ENCODE measurements around the gene DEXI. TPM values are rescaled to one million over a fixed set of nuclear protein-coding genes. Genes with fewer than 3 reads are reported as not detected.
A peak's percentile ranks its signal among the peaks of the same experiment; 100 is the strongest.

DEXI gene
- total and polyA plus RNA-seq, 2 of the 13 experiments (the other 11 are each of a cell fraction or from before 2014, with no cell fraction given), result 51.5 to 70.4 TPM

- peak; percentile 82 to 83 for TF ChIP-seq HMGXB4 (CRISPR knock-in tag; IDR thresholded peaks at IDR 0.05; ENCODE audit: borderline replicate concordance in 1 of 2, low read depth in 1 of 2)
- TF ChIP-seq JARID2 (CRISPR knock-in tag; IDR thresholded peaks at IDR 0.05; ENCODE audit: insufficient replicate concordance), result no peak
- no peak for TF ChIP-seq SOX6 (IDR thresholded peaks at IDR 0.05)
- TF ChIP-seq SOX6 (CRISPR knock-in tag; IDR thresholded peaks at IDR 0.05), result no peak
- TF ChIP-seq TAF15 (IDR thresholded peaks at IDR 0.05; ENCODE audit: low read depth, low read length, poor library complexity, severe bottlenecking), result no peak
- TF ChIP-seq ZNF879 (CRISPR knock-in tag; IDR thresholded peaks at IDR 0.05), result peak; percentile 33; the same call in 1 of the 2 replicates
- TF ChIP-seq ZBTB7B (CRISPR knock-in tag; IDR thresholded peaks at IDR 0.05), result no peak
- TF ChIP-seq ZBTB7A (CRISPR knock-in tag; IDR thresholded peaks at IDR 0.05), result no peak
- TF ChIP-seq NFIB (CRISPR knock-in tag; IDR thresholded peaks at IDR 0.05; ENCODE audit: borderline replicate concordance), result no peak
- TF ChIP-seq CENPX (CRISPR knock-in tag; IDR thresholded peaks at IDR 0.05), result no peak
- peak; percentile 89 for TF ChIP-seq SP2 (CRISPR knock-in tag; IDR thresholded peaks at IDR 0.05)
- no peak for TF ChIP-seq NAIF1 (CRISPR knock-in tag; IDR thresholded peaks at IDR 0.05; ENCODE audit: borderline replicate concordance)
- no peak; the same call in 1 of the 2 replicates for TF ChIP-seq ZNF749 (CRISPR knock-in tag; IDR thresholded peaks at IDR 0.05; ENCODE audit: borderline replicate concordance)
- peak; percentile 67 for TF ChIP-seq KMT2A (CRISPR knock-in tag; IDR thresholded peaks at IDR 0.05)
- TF ChIP-seq U2AF1 (optimal IDR thresholded peaks at IDR 0.05; ENCODE audit: low read depth, low read length), result no peak
- TF ChIP-seq ZNF607 (CRISPR knock-in tag; IDR thresholded peaks at IDR 0.05; ENCODE audit: borderline replicate concordance), result no peak
- peak; percentile 48 to 88; a peak in 3 of 4 replicates for TF ChIP-seq POLR2A (IDR thresholded peaks at IDR 0.05; ENCODE audit: insufficient read depth in 1 of 2, low read depth in 2 of 2, low read length in 2 of 2)
- TF ChIP-seq BHLHE40 (IDR thresholded peaks at IDR 0.05; ENCODE audit: low read length), result peak; percentile 39; the same call in 1 of the 2 replicates
- no peak; the same call in 1 of the 2 replicates for TF ChIP-seq ZNF235 (CRISPR knock-in tag; IDR thresholded peaks at IDR 0.05; ENCODE audit: borderline replicate concordance)
- TF ChIP-seq ZNF552 (CRISPR knock-in tag; IDR thresholded peaks at IDR 0.05; ENCODE audit: borderline replicate concordance), result no peak
- TF ChIP-seq TERF1 (CRISPR knock-in tag; IDR thresholded peaks at IDR 0.05), result no peak
- TF ChIP-seq TARDBP (CRISPR knock-in tag; IDR thresholded peaks at IDR 0.05), result peak; percentile 67; the same call in 1 of the 2 replicates
- TF ChIP-seq ZNF776 (CRISPR knock-in tag; IDR thresholded peaks at IDR 0.05), result no peak
- TF ChIP-seq XRCC5 (optimal IDR thresholded peaks at IDR 0.05; ENCODE audit: low read length), result peak; percentile 84
- no peak for TF ChIP-seq ZBTB49 (CRISPR knock-in tag; IDR thresholded peaks at IDR 0.05; ENCODE audit: borderline replicate concordance)
- TF ChIP-seq MLLT10 (CRISPR knock-in tag; IDR thresholded peaks at IDR 0.05), result no peak
- no peak for TF ChIP-seq ZNF468 (CRISPR knock-in tag; IDR thresholded peaks at IDR 0.05)
Measured at GRCh38 chr16:10942352-10943063, at the start of gene DEXI (continued).
